Muscle of back (tissue), 11 donors: Measurements from ENCODE around the gene TSSK2. TPM values are rescaled to one million over a fixed set of nuclear protein-coding genes. Genes with fewer than 3 reads are reported as not detected.
"Not testable (repeated sequence)": the region's sequence is repeated elsewhere in the genome, so short reads cannot be mapped to it uniquely, and the experiment has no call there.

Experiments
- DNase-seq, 3 donors: peaks; one replicate each; pipeline versions ENCODE4 v3.0.0 to v3.0.0-alpha.2; 2013
- polyA plus RNA-seq, 10 donors: library from polyadenylated mRNA; unstranded; fragments of 120-200 nt; gene quantifications; one replicate each; pipeline ENCODE4 v1.2.1, GENCODE V29; 2013; ENCODE audit not compliant: insufficient read length in 10 of 10

Gene TSSK2
- polyA plus RNA-seq, 10 donors = 0.11 to 0.62 (median 0.31) TPM; not detected in 7

GRCh38 chr22:19139974-19140373 lies 8.9 kb downstream of the TSSK2 start:
- no peak for DNase-seq

- DNase-seq = no peak
Measured at GRCh38 chr22:19142394-19142793, 11.3 kb downstream of the TSSK2 start.

- no peak for DNase-seq
Measured at GRCh38 chr22:19143212-19143611, 12.1 kb downstream of the TSSK2 start.

GRCh38 chr22:19143967-19144400 lies 12.9 kb downstream of the TSSK2 start:
- DNase-seq = no peak

GRCh38 chr22:19146215-19146968 lies 15.3 kb downstream of the TSSK2 start:
- no peak for DNase-seq

- DNase-seq = no peak
Measured at GRCh38 chr22:19147195-19147780, 16.2 kb downstream of the TSSK2 start.

- DNase-seq = no peak
Measured at GRCh38 chr22:19148417-19149046, 17.4 kb downstream of the TSSK2 start.

GRCh38 chr22:19149047-19149883 lies 18.2 kb downstream of the TSSK2 start:
- no peak for DNase-seq

GRCh38 chr22:19149991-19150390 lies 18.9 kb downstream of the TSSK2 start, which contains the start of gene GSC2:
Gene GSC2 (minus strand): TSS chr22:19150292. CDS start chr22:19150283, 9 bp downstream.
- no peak for DNase-seq

- no peak for DNase-seq
Measured at GRCh38 chr22:19150482-19151328, 19.6 kb downstream of the TSSK2 start.

GRCh38 chr22:19151329-19152191 lies 20.5 kb downstream of the TSSK2 start:
- DNase-seq = no peak

GRCh38 chr22:19152942-19153883 lies 22.1 kb downstream of the TSSK2 start:
- DNase-seq = no peak

GRCh38 chr22:19156109-19156508 lies 25.0 kb downstream of the TSSK2 start:
- not testable (repeated sequence) for DNase-seq

GRCh38 chr22:19158649-19159048 lies 27.5 kb downstream of the TSSK2 start:
- DNase-seq = not testable (repeated sequence)

GRCh38 chr22:19164425-19164824 lies 33.3 kb downstream of the TSSK2 start:
- DNase-seq = no peak

GRCh38 chr22:19166421-19166820 lies 35.3 kb downstream of the TSSK2 start:
- no peak for DNase-seq

GRCh38 chr22:19167106-19167869 lies 36.2 kb downstream of the TSSK2 start:
- no peak for DNase-seq
